IMR-90 (cell line): Measurements from ENCODE around the gene ERICH3.

Experiments
- CTCF ChIP-seq: conservative IDR thresholded peaks from 2 replicates; pipeline ENCODE4 v1.5.1; 2012; ENCODE audit warnings: mild to moderate bottlenecking, low read depth, low read length, improper control_type of control experiment
- MAZ ChIP-seq: IDR thresholded peaks from 2 replicates; pipeline ENCODE4 v1.6.1; 2012; ENCODE audit warnings: low read depth, mild to moderate bottlenecking, low read length, improper control_type of control experiment, moderate library complexity, borderline replicate concordance
- POLR2A ChIP-seq: IDR thresholded peaks from 2 replicates; pipeline ENCODE4 v1.6.1; 2012; ENCODE audit warnings: mild to moderate bottlenecking, low read depth, low read length

GRCh38 chr1:74684301-74684700 lies 10.7 kb upstream of the ERICH3 start:
- TF ChIP-seq CTCF (no peak), MAZ (no peak), POLR2A (no peak)
